Uterus (tissue), 2 donors: ENCODE data around the gene HIP1.

Source experiments
- POLR2A ChIP-seq, 2 donors: fragments of 450-650 bp; IDR thresholded peaks; one replicate each; pipeline ENCODE4 v1.6.1; 2016; ENCODE audit warnings: antibody characterized with exemption in 2 of 2, mild to moderate bottlenecking in 1 of 2, moderate library complexity in 1 of 2
- TF ChIP-seq, protein P1 (sequence below), 4 experiments: fragments of 200-600 bp in 2 of 4; fragments of 450-650 bp in 2 of 4; sonication (generic) in 2 of 4; IDR thresholded peaks; one replicate each; pipeline ENCODE4 v1.5.1; 2016 to 2019; ENCODE audit warnings: antibody characterized with exemption in 4 of 4, mild to moderate bottlenecking in 2 of 4, moderate library complexity in 1 of 4

DNA sequence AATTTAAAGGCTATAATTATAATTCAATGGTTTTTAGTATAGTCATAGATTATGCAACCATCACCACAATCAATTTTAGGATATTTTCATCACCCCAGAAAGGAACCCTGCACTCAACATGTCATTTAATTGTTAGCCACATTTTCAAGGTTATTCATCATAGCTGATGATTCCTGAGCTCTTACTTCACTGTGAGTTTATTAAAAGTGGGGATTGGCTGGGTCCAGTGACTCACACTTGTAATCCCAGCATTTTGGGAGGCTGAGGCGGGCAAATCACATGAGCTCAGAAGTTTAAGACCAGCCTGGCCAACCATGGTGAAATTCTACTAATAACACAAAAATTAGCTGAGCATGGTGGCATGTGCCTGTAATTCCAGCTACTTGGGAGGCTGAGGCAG, 32.5 kb upstream of the HIP1 start:
- TF ChIP-seq, protein P1, sequence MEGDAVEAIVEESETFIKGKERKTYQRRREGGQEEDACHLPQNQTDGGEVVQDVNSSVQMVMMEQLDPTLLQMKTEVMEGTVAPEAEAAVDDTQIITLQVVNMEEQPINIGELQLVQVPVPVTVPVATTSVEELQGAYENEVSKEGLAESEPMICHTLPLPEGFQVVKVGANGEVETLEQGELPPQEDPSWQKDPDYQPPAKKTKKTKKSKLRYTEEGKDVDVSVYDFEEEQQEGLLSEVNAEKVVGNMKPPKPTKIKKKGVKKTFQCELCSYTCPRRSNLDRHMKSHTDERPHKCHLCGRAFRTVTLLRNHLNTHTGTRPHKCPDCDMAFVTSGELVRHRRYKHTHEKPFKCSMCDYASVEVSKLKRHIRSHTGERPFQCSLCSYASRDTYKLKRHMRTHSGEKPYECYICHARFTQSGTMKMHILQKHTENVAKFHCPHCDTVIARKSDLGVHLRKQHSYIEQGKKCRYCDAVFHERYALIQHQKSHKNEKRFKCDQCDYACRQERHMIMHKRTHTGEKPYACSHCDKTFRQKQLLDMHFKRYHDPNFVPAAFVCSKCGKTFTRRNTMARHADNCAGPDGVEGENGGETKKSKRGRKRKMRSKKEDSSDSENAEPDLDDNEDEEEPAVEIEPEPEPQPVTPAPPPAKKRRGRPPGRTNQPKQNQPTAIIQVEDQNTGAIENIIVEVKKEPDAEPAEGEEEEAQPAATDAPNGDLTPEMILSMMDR (IDR thresholded peaks at IDR 0.05) = no peak
- TF ChIP-seq POLR2A (IDR thresholded peaks at IDR 0.05) = no peak
